Retinal pigment epithelial cell (primary cell): ENCODE measurements around the gene CMIP.

Source experiments
- DNase-seq: peaks from one replicate; pipeline ENCODE4 v3.0.0-alpha.2; 2010; ENCODE audit warnings: low read depth
- H3K4me3 ChIP-seq: 2 replicates; pipeline ENCODE4 v1.5.1; 2011; ENCODE audit warnings: mild to moderate bottlenecking, low read length, control low read depth, moderate library complexity
- TF ChIP-seq, protein P1 (sequence below): conservative IDR thresholded peaks from 2 replicates; pipeline ENCODE4 v1.5.1; 2011; ENCODE audit warnings: low read depth, low read length, control low read depth, inconsistent platforms

CMIP gene

DNA sequence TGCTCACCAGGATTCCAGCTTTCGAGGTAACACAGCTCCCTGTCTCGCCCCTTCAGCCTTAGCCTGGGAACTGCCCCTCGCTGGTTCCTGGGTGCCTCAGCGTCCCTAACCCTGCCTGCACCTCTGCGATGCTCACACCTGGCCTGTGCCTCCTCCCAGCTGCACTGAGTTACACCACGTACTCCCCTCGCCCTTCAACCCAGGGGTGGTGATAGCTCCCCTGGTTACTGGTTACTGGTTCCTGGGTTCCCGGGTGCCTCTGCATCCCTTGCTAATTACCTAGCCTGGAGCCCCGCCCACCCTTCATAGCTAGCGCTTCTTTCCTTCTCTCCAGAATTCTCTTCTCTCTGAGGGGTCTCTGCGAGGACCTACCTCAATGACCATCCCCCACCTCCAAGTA is 269.2 kb downstream of the CMIP start:
- TF ChIP-seq, protein P1, sequence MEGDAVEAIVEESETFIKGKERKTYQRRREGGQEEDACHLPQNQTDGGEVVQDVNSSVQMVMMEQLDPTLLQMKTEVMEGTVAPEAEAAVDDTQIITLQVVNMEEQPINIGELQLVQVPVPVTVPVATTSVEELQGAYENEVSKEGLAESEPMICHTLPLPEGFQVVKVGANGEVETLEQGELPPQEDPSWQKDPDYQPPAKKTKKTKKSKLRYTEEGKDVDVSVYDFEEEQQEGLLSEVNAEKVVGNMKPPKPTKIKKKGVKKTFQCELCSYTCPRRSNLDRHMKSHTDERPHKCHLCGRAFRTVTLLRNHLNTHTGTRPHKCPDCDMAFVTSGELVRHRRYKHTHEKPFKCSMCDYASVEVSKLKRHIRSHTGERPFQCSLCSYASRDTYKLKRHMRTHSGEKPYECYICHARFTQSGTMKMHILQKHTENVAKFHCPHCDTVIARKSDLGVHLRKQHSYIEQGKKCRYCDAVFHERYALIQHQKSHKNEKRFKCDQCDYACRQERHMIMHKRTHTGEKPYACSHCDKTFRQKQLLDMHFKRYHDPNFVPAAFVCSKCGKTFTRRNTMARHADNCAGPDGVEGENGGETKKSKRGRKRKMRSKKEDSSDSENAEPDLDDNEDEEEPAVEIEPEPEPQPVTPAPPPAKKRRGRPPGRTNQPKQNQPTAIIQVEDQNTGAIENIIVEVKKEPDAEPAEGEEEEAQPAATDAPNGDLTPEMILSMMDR: no peak
- no peak for DNase-seq
- no peak overlapping the region for H3K4me3 ChIP-seq

DNA sequence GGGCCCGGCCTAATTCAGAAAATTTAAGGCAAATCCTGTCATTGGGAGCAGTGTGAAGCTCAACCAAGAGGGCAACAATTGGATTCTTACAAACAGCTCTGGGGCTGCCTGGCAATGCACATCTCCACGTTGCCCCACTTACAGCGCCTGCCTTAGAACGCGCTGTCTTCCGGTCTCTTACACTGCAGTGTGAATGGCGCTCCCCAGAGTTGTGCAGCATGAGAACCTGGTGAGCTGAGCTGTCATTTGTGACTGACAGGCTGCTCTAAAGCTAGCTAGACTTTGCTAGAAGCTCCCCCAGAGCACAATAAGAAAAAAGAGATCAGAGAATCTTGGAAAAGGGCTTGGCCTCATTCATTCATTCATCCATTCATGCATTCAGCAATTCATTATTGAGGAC is 270.0 kb downstream of the CMIP start:
- no peak overlapping the region for H3K4me3 ChIP-seq
- TF ChIP-seq, protein P1: no peak
- no peak for DNase-seq

DNA sequence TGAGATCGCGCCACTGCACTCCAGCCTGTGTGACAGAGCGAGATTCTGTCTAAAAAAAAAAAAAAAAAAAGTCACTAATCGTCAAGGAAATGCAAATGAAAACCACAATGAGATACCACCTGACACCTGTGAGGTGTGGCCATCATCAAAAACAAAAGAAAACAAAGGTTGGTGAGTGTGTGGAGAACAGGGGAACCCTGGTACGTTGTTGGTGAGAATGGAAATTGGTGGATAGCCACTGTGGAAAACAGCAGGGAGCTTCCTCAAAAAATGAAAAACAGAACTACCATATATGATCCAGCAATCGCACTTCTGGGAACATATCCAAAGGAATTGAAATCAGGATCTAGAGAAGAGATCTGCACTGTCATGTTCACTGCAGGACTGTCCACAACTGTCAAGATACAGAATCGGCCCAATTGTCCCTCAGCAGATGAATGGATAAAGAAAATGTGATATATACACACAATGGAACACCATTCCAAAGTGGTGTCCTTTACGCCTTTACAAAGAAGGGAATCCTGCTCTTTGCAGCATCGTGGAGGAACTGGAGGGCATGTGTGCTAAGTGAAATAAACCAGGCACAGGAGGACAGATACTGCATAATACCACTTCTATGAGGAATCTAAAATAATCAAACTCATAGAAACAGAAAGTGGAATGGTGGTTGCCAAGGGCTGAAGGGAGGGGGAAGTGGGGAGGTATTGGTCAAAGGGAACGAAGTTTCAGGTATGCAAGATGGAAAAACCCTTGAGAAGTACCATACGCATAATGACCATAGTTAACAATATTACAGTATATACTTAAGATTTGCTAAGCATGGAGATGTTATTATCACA is 271.0 kb downstream of the CMIP start:
- H3K4me3 ChIP-seq: no peak overlapping the region
- TF ChIP-seq, protein P1: no peak
- no peak for DNase-seq

DNA sequence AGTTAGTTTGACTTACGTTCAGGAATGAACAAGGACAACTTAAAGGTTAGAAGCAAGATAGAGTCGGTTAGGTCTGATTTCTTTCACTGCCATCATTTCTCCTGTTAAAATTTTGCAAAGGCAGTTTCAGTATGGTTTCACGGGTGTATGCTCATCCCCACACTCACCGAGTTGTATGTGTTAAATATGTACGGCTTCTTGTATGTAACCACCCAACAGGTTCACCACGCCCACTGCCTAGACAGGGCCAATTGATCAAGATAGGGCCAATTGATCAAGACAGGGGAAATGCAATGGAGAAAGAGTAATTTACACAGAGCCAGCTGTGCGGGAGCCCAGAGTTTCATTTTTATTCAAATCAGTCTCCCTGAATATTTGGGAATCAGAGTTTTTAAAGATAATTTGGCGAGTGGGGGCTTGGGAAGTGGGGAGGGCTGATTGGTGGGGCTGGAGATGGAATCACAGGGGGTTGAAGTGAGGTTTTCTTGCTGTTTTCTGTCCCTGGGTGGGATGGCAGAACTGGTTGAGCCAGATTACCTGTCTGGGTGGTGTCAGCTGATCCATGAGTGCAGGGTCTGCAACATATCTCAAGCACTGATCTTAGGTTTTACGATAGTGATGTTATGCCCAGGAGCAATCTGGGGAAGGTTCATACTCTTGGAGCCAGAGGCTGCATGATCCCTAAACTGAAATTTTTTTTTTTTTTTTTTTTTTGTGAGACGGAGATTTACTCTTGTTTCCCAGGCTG is 272.0 kb downstream of the CMIP start:
- TF ChIP-seq, protein P1: no peak
- no peak for DNase-seq
- no peak overlapping the region for H3K4me3 ChIP-seq

GRCh38 chr16:81717662-81718189 is 273.1 kb downstream of the CMIP start:
- no peak overlapping the region for H3K4me3 ChIP-seq
- TF ChIP-seq, protein P1: no peak
- no peak for DNase-seq

DNA sequence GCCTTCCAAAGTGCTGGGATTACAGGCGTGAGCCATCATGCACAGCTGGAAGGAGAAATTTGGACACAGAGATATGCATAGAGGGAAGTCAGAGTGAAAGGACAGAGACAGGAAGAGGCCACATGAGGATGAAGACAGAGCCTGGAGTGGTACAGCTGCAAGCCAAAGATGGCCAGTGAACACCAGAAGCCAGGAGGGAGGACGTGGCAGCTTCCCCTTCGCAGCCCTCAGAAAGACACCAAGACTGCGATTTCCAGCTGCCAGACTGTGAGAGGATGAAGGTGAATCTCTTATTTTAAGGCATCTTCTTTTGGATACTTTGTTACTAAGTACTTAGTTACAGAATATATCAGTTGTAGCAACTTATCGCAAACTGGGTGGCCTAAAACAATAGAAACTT is 274.0 kb downstream of the CMIP start:
- no peak for DNase-seq
- TF ChIP-seq, protein P1: no peak
- no peak overlapping the region for H3K4me3 ChIP-seq

- TF ChIP-seq, protein P1: no peak
- no peak for DNase-seq
- no peak overlapping the region for H3K4me3 ChIP-seq
Observed at GRCh38 chr16:81719993-81720392, 275.4 kb downstream of the CMIP start.
